GM13977 (cell line): ENCODE results near the gene TBC1D10A.

Experiments
- DNase-seq: peaks from one replicate; pipeline ENCODE4 v3.0.0; 2012; ENCODE audit warnings: low spot score
- in situ Hi-C: fragments of 300-500 bp; cut with MboI; formaldehyde crosslinking; loops from one replicate; pipeline ENCODE4 v1.12.0; 2022; ENCODE audit warnings: low sequenced_read_pairs, low pct_unique_long_range_greater_than_20kb, mixed read lengths, inconsistent platforms; ENCODE audit not compliant: unreplicated experiment
- TF ChIP-seq, protein P1 (sequence below): IDR thresholded peaks from 2 replicates; pipeline ENCODE4 v1.5.1; 2012; ENCODE audit warnings: mild to moderate bottlenecking, control low read depth; ENCODE audit not compliant: insufficient read depth; ENCODE audit errors: extremely low read depth, missing control alignments

The TBC1D10A gene

DNA sequence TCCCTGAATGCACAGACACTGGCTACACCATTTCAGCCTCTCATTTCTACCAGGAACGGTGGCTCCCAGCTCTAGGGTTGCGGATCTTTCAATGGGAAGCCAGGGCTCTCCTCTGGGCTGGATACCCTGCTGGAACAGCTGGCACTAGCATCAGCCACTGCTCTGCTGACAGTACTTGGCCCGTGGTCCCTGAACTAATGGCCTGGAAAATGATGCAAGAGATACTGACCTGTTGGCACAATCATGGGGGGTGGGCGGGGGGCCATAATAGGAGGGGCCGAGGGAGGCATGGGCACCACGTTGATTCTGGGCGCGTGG is 10.7 kb upstream of the TBC1D10A start:
- TF ChIP-seq, protein P1, sequence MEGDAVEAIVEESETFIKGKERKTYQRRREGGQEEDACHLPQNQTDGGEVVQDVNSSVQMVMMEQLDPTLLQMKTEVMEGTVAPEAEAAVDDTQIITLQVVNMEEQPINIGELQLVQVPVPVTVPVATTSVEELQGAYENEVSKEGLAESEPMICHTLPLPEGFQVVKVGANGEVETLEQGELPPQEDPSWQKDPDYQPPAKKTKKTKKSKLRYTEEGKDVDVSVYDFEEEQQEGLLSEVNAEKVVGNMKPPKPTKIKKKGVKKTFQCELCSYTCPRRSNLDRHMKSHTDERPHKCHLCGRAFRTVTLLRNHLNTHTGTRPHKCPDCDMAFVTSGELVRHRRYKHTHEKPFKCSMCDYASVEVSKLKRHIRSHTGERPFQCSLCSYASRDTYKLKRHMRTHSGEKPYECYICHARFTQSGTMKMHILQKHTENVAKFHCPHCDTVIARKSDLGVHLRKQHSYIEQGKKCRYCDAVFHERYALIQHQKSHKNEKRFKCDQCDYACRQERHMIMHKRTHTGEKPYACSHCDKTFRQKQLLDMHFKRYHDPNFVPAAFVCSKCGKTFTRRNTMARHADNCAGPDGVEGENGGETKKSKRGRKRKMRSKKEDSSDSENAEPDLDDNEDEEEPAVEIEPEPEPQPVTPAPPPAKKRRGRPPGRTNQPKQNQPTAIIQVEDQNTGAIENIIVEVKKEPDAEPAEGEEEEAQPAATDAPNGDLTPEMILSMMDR: no peak
- DNase-seq: no peak
- in situ Hi-C loops: no loop called here

DNA sequence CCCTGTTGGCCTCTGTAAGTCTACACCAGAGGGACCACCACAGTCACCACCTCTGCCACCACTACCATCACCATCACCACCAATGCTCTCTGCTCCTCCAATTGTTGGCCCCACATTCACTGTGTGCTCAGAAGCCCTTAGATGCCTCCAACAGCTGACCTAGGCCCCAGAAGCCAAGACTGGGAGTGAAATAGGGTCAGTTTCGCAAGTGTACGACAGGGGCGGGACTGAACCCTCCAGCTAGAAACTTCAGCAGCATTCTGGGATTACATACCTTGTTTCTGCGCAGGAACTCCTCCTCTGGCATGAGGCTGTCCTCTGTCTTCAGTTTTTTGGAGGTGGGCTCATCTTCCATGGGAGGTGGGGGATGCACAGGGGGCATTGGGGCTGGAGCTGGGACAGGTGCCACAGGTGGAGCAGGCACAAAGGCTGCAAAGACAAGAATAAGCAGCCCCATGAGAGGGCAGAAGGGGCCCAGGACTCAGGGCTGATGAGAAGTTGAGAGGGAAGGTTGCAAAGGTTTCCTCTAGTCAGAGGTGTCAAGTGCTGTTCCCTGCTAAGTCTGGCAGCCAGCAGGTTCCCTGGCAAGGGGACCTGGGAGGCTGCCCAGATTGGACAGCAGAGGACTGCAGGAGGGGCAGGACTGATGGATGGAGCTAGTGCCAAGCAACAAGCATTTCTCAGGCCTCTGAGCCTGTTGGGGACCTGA is 10.2 kb upstream of the TBC1D10A start:
- no peak for DNase-seq
- TF ChIP-seq, protein P1: no peak
- in situ Hi-C loops: no loop called here

DNA sequence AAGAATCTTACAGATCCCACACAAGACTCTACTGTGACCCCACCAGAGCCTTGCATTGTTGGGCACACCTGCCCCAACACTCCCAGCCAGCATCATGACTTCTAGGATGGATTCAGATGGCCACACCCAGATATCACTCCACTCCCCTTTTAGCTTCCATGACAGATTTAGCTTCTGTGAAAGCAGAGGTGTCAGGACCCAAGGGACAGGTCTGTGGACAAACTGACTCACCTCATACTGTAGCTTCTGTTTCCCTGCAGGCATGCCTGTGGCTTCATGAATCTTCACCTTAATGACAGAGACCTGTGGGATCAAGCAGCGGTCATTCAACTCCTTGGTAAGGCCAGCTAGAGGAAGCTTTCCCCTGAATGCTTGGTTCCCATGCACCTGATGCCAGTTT is 8.5 kb upstream of the TBC1D10A start:
- no peak for DNase-seq
- in situ Hi-C loops: no loop called here
- TF ChIP-seq, protein P1: no peak

DNA sequence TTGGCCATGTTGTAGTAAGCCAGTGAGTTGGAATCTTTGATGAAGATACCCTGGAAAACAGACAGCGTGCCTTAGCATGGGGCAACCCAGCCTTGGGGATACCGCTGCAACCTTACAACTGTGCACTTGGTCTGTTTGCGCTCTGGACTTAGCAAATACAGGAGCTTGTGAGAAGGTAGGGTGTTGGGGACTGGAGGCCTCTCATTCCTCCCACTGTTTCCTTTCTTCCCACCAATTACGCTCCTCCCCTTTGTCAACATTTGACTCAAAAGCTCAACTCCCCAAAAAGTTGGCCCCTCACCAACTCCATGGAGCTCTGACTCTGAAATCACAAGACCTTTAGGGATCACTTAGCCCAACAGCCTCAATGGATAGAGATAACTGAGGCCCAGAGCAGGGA is 7.9 kb upstream of the TBC1D10A start:
- TF ChIP-seq, protein P1: no peak
- no peak for DNase-seq
- in situ Hi-C loops: no loop called here

GRCh38 chr22:30333707-30334087 is 7.0 kb upstream of the TBC1D10A start:
- TF ChIP-seq, protein P1: no peak
- in situ Hi-C loops: no loop called here
- no peak for DNase-seq

DNA sequence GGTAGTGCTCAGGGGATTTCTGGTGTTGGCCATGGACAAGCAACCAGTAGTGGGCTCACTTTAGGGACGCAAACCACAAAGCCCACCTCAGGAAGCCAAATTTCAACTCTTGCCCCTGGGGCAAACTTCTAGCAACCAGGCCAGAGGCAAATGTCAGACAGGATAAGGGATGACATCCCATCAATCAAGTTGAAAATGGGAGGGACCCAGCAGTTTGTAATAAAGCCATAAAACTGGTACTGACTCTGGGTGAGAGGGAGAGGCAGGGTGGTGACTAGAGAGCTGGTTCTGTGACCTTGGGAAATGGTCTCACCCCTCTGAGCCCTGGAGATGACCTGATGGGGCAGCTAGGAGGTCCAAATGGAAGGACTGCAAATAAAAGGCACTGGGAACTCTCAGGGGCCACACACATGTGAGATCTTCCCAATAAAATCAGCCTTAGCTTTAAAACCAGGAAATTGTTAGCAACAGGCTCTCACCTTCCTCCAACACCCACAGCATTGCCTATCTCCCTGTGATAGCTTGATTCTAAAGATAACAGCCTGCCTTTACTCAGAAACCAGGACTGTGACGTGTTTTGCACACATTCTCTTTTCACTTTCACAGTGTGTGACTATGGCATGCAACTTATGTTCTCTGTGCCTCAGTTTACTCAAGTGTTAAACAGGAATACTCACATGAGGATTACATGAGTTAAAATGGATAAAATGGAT is 6.4 kb upstream of the TBC1D10A start:
- no peak for DNase-seq
- in situ Hi-C loops: no loop called here
- TF ChIP-seq, protein P1: no peak
